PFSK-1 (cell line): Measurements from ENCODE around the gene MED6.

ENCODE experiments used
- FOXP2 ChIP-seq: optimal IDR thresholded peaks from 2 replicates; pipeline ENCODE3; 2011; ENCODE audit warnings: borderline replicate concordance, control low read depth, inconsistent platforms; ENCODE audit not compliant: insufficient read depth; ENCODE audit errors: extremely low read length, extremely low read depth
- POLR2AphosphoS5 ChIP-seq: IDR thresholded peaks from 2 replicates; pipeline ENCODE4 v1.6.1; 2012; ENCODE audit warnings: low read depth, mild to moderate bottlenecking, control low read depth, low read length, moderate library complexity
- SIN3A ChIP-seq: IDR thresholded peaks from 2 replicates; pipeline ENCODE4 v1.6.1; 2012; ENCODE audit warnings: mild to moderate bottlenecking, low read length, moderate library complexity, borderline replicate concordance; ENCODE audit not compliant: insufficient read depth
- TAF1 ChIP-seq: IDR thresholded peaks from 2 replicates; pipeline ENCODE4 v1.6.1; 2012; ENCODE audit warnings: low read length, control low read depth, borderline replicate concordance; ENCODE audit not compliant: insufficient read depth
- TF ChIP-seq, protein P1 (sequence below), 2 experiments: IDR thresholded peaks; 2 replicates each; pipeline versions ENCODE4 v1.6.1 to v1.8.0; 2011 to 2012; ENCODE audit warnings: low read depth in 2 of 2, low read length in 2 of 2, control low read depth in 1 of 2, inconsistent platforms in 1 of 2, mild to moderate bottlenecking in 1 of 2, moderate library complexity in 1 of 2; ENCODE audit not compliant: insufficient read depth in 1 of 2

MED6 gene

DNA sequence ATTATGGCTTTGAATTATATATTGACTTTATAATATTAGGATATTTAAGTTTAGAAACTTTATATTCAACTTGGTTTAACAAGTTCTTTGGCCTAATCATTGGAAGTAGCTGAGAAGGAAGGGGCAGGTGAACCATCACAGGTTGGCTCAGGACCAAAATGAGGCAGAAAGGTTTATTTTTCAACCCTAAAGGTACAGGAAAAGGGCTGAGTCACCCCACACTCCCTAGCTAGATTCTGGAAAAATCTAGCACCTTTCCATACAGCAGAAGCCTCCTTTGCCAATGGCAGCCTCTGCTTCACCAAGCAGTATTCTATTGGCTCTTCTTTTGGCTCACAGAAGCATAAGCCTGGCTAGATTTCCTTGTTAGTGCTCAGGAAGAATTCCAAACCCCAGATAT is 19.3 kb upstream of the MED6 start:
- TF ChIP-seq SIN3A (no peak), POLR2AphosphoS5 (no peak), FOXP2 (no peak), TAF1 (no peak)
- TF ChIP-seq, protein P1, sequence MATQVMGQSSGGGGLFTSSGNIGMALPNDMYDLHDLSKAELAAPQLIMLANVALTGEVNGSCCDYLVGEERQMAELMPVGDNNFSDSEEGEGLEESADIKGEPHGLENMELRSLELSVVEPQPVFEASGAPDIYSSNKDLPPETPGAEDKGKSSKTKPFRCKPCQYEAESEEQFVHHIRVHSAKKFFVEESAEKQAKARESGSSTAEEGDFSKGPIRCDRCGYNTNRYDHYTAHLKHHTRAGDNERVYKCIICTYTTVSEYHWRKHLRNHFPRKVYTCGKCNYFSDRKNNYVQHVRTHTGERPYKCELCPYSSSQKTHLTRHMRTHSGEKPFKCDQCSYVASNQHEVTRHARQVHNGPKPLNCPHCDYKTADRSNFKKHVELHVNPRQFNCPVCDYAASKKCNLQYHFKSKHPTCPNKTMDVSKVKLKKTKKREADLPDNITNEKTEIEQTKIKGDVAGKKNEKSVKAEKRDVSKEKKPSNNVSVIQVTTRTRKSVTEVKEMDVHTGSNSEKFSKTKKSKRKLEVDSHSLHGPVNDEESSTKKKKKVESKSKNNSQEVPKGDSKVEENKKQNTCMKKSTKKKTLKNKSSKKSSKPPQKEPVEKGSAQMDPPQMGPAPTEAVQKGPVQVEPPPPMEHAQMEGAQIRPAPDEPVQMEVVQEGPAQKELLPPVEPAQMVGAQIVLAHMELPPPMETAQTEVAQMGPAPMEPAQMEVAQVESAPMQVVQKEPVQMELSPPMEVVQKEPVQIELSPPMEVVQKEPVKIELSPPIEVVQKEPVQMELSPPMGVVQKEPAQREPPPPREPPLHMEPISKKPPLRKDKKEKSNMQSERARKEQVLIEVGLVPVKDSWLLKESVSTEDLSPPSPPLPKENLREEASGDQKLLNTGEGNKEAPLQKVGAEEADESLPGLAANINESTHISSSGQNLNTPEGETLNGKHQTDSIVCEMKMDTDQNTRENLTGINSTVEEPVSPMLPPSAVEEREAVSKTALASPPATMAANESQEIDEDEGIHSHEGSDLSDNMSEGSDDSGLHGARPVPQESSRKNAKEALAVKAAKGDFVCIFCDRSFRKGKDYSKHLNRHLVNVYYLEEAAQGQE (IDR thresholded peaks at IDR 0.05; ENCODE audit: insufficient read depth in 1 of 2, low read depth in 2 of 2, low read length in 2 of 2) = no peak

DNA sequence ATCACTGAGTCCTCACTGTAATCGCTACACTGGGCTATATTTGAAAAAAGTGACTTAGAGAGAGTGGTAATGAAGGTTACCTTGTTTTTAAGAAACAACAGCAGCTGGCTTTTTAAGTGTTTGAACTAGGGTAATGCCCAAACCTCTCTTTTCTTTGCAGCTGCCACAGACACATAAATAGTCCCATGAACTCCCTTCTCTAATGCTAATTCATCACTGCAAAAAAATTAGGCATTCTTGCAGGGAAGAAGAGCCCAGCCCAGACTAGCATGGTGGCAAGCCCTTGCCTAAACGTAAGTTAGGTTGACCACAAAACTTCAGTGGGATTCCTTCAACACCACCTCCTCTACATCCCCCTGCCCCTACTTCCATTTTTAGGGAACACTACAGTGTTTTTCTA is 17.9 kb upstream of the MED6 start:
- TF ChIP-seq, protein P1 (IDR thresholded peaks at IDR 0.05; ENCODE audit: insufficient read depth in 1 of 2, low read depth in 2 of 2, low read length in 2 of 2) = no peak
- no peak for TF ChIP-seq POLR2AphosphoS5

DNA sequence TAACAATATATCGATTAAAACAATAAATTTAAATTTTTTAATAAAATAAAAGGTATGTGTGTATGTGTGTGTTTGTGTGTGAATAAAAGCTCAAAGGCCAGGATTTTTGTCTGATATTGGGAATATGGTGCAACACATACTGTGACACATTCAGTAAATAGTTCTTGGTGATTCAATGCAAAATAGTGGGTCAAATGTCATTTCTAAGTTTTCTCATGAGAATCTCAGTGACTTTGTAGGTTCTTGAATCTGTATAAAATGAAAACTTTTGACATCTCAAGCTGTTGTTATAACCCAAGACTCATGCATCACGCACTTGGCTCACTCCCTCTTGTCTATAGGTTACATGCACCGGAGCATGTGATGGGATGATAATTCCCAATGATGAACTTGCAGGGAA is 16.2 kb upstream of the MED6 start:
- TF ChIP-seq, protein P1 (IDR thresholded peaks at IDR 0.05; ENCODE audit: insufficient read depth in 1 of 2, low read depth in 2 of 2, low read length in 2 of 2) = no peak
- TF ChIP-seq POLR2AphosphoS5 (no peak), FOXP2 (no peak), TAF1 (no peak), SIN3A (no peak)

DNA sequence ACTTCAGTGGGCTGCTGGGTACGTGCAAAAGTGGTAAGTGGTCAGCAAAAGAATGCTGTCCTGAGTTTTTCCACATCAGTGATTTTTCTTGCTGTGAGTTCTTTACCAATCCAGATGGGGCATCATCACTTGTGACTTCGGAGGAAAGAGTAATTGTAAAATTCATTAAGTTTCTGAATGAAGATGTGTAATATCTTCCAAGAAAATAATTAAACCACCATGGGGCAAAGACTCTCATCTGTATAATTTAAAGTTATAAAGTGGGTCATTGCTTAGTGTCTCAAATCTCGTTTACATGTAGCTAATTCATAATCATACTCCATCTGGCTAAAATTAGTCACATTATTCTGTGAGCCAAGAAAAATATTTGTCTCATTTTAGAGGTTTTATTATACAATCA is 10.8 kb upstream of the MED6 start:
- TF ChIP-seq TAF1 (no peak), SIN3A (no peak), POLR2AphosphoS5 (no peak), FOXP2 (no peak)
- TF ChIP-seq, protein P1 (IDR thresholded peaks at IDR 0.05; ENCODE audit: insufficient read depth in 1 of 2, low read depth in 2 of 2, low read length in 2 of 2) = no peak

DNA sequence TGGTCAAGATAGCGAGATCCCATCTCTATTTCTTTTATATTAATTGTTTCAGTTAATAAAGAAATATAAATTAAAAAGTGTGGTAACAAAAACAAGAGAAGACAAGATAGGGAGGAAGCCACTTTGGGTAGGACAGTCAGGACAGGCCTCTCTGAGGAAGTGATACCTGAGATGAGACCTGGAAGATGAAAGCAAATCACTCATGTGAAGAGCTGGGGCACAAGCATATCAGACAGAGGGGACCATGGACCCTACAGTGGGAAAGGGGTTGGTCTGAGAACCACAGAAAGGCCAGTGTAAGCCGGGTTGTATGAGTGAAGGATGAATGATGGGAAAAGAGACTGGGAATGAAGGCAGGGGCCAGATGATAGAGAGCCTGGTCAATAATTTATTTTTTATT is 1.8 kb upstream of the MED6 start:
- no peak for TF ChIP-seq POLR2AphosphoS5
- TF ChIP-seq SIN3A = no peak
- TF ChIP-seq, protein P1 (IDR thresholded peaks at IDR 0.05; ENCODE audit: insufficient read depth in 1 of 2, low read depth in 2 of 2, low read length in 2 of 2) = no peak
- TF ChIP-seq FOXP2 = no peak
- no peak for TF ChIP-seq TAF1
